ENCODE measurements around the gene RGS7.

DNA sequence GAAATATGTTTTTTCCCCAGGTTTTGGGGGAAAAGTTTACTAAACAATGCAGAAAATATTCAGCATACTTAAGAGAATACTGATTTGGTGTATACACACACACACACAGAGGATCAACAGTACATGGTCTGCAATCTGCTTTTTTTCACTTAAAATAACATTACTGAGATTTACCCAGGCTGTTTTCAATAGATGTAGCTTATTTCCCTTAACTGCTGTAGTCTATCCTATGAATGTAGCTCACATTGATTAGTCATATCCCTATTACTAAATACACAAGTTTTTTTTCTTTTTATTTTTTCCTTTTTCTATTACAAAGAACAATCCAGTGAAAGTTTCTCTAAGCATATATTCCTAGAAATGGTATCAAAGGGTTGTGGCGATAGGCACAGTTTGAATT lies 478.4 kb downstream of the RGS7 start:
- TF ChIP-seq, protein P1, sequence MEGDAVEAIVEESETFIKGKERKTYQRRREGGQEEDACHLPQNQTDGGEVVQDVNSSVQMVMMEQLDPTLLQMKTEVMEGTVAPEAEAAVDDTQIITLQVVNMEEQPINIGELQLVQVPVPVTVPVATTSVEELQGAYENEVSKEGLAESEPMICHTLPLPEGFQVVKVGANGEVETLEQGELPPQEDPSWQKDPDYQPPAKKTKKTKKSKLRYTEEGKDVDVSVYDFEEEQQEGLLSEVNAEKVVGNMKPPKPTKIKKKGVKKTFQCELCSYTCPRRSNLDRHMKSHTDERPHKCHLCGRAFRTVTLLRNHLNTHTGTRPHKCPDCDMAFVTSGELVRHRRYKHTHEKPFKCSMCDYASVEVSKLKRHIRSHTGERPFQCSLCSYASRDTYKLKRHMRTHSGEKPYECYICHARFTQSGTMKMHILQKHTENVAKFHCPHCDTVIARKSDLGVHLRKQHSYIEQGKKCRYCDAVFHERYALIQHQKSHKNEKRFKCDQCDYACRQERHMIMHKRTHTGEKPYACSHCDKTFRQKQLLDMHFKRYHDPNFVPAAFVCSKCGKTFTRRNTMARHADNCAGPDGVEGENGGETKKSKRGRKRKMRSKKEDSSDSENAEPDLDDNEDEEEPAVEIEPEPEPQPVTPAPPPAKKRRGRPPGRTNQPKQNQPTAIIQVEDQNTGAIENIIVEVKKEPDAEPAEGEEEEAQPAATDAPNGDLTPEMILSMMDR (IDR thresholded peaks at IDR 0.05) = no peak
- TF ChIP-seq POLR2A (IDR thresholded peaks at IDR 0.05) = no peak

Data from thyroid gland (tissue), 4 donors.